ENCODE measurements around the gene C11orf91. TPM values are rescaled to one million over a fixed set of nuclear protein-coding genes. Genes with fewer than 3 reads are reported as not detected.

Gene C11orf91
- total RNA-seq, 1 experiment from 2014 or later: 1.3 TPM

DNA sequence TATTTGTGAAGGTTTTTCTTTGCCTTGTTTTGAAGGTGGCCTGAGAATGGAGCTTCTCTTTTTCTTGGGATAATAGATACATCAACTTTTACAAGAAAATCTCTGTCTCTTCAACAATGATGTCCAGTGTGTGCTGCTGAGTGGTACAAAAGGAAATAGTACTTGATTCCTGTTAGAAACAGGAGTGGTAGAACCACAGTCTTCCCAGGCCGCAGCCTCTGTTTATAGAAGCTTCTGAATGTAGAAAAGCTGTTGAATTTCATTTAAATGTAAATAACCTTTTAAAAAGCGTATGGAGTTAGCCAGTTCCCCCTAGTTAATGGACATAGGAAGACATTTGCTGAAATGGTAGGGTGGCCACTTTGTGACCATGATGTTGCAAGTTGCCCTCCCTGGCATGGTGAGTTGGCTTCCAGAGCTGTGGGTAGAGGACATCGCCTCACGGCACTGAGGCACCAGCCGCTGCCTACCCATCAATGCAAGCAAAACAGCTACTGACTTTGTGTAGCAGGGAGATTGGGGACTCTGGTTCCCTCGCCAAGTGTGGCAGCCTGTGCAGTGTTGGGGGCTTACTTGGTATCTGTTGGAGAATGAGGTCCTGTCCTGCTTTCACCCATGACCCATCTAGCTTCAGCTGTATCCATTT lies 31.6 kb downstream of the C11orf91 start:
- ChIA-PET POLR2A (no interaction called here), CTCF (interaction anchor here (0.6 kb wide), 1 partner anchor 263 kb away, joined by 8 read pairs; no protein-coding TSS in a partner anchor)
- Histone ChIP-seq H3K27ac (ENCODE audit: low read length) (no peak overlapping the region), H3K4me3 (ENCODE audit: low read depth in 2 of 2, low read length in 2 of 2) (no peak overlapping the region), H3K9me3 (ENCODE audit: control insufficient read depth, insufficient read depth, low read depth, low read length) (no peaks in the 10 kb centered on the region), H3K27me3 (ENCODE audit: control insufficient read depth, insufficient read depth, low read length) (no peaks in the 10 kb centered on the region), H3K4me1 (ENCODE audit: control insufficient read depth, insufficient read depth, low read length) (no peaks in the 10 kb centered on the region), H3K36me3 (ENCODE audit: control insufficient read depth, insufficient read depth, low read length) (no peaks in the 10 kb centered on the region)
- ATAC-seq (no peak), DNase-seq (ENCODE audit: low read depth, low spot score) (no peak)
- no TSS peak for BruUV-seq (replicated peaks)
- TF ChIP-seq SIN3A (IDR thresholded peaks at IDR 0.05; ENCODE audit: borderline replicate concordance, insufficient read depth, low read depth, low read length): no peak
- TF ChIP-seq POLR2AphosphoS5 (IDR thresholded peaks at IDR 0.05; ENCODE audit: low read depth, low read length): no peak
- TF ChIP-seq CTCF (IDR thresholded peaks at IDR 0.05): no peak
- TF ChIP-seq, protein P1, sequence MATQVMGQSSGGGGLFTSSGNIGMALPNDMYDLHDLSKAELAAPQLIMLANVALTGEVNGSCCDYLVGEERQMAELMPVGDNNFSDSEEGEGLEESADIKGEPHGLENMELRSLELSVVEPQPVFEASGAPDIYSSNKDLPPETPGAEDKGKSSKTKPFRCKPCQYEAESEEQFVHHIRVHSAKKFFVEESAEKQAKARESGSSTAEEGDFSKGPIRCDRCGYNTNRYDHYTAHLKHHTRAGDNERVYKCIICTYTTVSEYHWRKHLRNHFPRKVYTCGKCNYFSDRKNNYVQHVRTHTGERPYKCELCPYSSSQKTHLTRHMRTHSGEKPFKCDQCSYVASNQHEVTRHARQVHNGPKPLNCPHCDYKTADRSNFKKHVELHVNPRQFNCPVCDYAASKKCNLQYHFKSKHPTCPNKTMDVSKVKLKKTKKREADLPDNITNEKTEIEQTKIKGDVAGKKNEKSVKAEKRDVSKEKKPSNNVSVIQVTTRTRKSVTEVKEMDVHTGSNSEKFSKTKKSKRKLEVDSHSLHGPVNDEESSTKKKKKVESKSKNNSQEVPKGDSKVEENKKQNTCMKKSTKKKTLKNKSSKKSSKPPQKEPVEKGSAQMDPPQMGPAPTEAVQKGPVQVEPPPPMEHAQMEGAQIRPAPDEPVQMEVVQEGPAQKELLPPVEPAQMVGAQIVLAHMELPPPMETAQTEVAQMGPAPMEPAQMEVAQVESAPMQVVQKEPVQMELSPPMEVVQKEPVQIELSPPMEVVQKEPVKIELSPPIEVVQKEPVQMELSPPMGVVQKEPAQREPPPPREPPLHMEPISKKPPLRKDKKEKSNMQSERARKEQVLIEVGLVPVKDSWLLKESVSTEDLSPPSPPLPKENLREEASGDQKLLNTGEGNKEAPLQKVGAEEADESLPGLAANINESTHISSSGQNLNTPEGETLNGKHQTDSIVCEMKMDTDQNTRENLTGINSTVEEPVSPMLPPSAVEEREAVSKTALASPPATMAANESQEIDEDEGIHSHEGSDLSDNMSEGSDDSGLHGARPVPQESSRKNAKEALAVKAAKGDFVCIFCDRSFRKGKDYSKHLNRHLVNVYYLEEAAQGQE (IDR thresholded peaks at IDR 0.05; ENCODE audit: insufficient read depth in 1 of 2, low read depth in 2 of 2, low read length in 1 of 2): no peak
- no peak for TF ChIP-seq TCF7L2 (IDR thresholded peaks at IDR 0.05; ENCODE audit: low read depth, low read length)
- in situ Hi-C loops (cut with HindIII; ENCODE audit: low pct_unique_long_range_greater_than_20kb, low sequenced_read_pairs): no loop called here
- intact Hi-C loops (cut with micrococcal nuclease; ENCODE audit: unreplicated experiment): no loop called here

DNA sequence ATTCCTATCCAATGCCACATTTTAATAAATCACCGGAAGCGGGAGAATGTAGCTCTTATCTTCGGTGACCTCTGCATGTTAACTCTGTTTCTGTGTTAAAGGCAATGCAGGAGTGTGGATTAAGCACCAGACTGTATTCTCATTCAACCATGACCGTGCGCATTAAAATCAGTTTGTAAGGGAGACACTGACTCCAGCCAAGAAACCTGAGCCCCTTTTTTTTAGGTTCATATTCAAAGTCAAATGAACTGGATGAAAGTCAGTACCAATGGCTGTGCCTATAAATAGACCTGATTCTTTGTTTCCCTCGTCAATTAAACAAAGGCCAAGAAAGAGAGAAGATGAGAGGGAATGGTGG lies 32.2 kb downstream of the C11orf91 start:
- ATAC-seq (no peak), DNase-seq (ENCODE audit: low read depth, low spot score) (no peak)
- ChIA-PET CTCF (interaction anchor here (0.6 kb wide), 1 partner anchor 263 kb away, joined by 8 read pairs; no protein-coding TSS in a partner anchor), POLR2A (no interaction called here)
- BruUV-seq (replicated peaks): TSS peak; percentile 73
- Histone ChIP-seq H3K4me1 (ENCODE audit: control insufficient read depth, insufficient read depth, low read length) (no peaks in the 10 kb centered on the region), H3K9me3 (ENCODE audit: control insufficient read depth, insufficient read depth, low read depth, low read length) (no peaks in the 10 kb centered on the region), H3K4me3 (ENCODE audit: low read depth in 2 of 2, low read length in 2 of 2) (no peak overlapping the region), H3K27me3 (ENCODE audit: control insufficient read depth, insufficient read depth, low read length) (no peaks in the 10 kb centered on the region), H3K36me3 (ENCODE audit: control insufficient read depth, insufficient read depth, low read length) (no peaks in the 10 kb centered on the region), H3K27ac (ENCODE audit: low read length) (no peak overlapping the region)
- intact Hi-C loops (cut with micrococcal nuclease; ENCODE audit: unreplicated experiment) (no loop called here), in situ Hi-C loops (cut with HindIII; ENCODE audit: low pct_unique_long_range_greater_than_20kb, low sequenced_read_pairs) (no loop called here)
- TF ChIP-seq POLR2AphosphoS5 (IDR thresholded peaks at IDR 0.05; ENCODE audit: low read depth, low read length) (no peak), CTCF (IDR thresholded peaks at IDR 0.05) (no peak), TCF7L2 (IDR thresholded peaks at IDR 0.05; ENCODE audit: low read depth, low read length) (no peak), SIN3A (IDR thresholded peaks at IDR 0.05; ENCODE audit: borderline replicate concordance, insufficient read depth, low read depth, low read length) (no peak)
- TF ChIP-seq, protein P1 (IDR thresholded peaks at IDR 0.05; ENCODE audit: insufficient read depth in 1 of 2, low read depth in 2 of 2, low read length in 1 of 2): no peak
